ENCODE data around the gene RAPGEFL1. TPM values are rescaled to one million over a fixed set of nuclear protein-coding genes. Genes with fewer than 3 reads are reported as not detected.

The RAPGEFL1 gene
- total and polyA plus RNA-seq, 2 of the 8 experiments (the other 6 are each of a cell fraction or from before 2014, with no cell fraction given) = 20.0 to 20.2 TPM

DNA sequence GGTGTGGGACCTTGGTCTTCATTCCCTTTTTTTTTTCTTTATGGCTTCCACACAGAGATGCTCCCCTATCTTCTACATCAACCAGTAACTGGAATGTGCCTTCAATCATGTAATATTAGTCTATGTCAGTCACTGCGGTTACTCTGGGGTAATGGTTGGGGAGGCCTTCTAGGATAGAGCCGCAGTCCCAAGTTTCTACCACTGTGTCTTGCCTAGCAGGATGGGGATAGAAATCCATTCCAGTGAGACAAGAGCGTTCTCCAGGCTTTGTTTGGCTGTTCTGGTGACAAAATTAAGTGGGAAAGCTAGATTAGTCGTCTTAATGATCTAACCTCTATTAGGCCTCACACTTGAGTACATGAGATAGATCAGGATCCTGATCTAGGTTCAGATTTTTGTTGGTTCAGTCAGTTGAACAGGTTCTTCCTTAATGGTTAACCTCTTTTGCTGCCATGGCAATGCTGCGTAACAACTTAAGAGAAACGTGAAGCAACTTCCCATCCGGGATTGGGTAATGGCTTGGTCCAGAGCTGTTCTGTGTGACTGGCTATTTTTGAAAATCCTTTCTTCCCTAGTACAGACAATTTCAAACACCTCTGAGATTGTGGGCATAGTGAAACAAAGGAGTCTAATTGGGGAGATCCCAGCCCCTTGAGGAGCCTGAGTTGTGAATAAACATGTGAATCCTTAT, 46.8 kb upstream of the RAPGEFL1 start (continued):
- TF ChIP-seq CREB1 (IDR thresholded peaks at IDR 0.05) (no peak), NANOG (IDR thresholded peaks at IDR 0.05; ENCODE audit: insufficient read depth, low read depth, low read length, poor library complexity, severe bottlenecking) (no peak), BACH1 (IDR thresholded peaks at IDR 0.05; ENCODE audit: low read length) (no peak), RNF2 (IDR thresholded peaks at IDR 0.05; ENCODE audit: borderline replicate concordance, low read depth, low read length, missing control alignments, poor library complexity, severe bottlenecking) (no peak), JUN (IDR thresholded peaks at IDR 0.05; ENCODE audit: low read depth, low read length) (no peak), YY1 (IDR thresholded peaks at IDR 0.05; ENCODE audit: low read depth, low read length) (no peak), EP300 (IDR thresholded peaks at IDR 0.05; ENCODE audit: borderline replicate concordance in 1 of 2, low read depth in 2 of 2, low read length in 2 of 2) (no peak), HDAC6 (IDR thresholded peaks at IDR 0.05; ENCODE audit: low read depth, low read length) (no peak)
- TF ChIP-seq, protein P1, sequence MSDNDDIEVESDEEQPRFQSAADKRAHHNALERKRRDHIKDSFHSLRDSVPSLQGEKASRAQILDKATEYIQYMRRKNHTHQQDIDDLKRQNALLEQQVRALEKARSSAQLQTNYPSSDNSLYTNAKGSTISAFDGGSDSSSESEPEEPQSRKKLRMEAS (IDR thresholded peaks at IDR 0.05) = no peak

Data from H1 (cell line).